MM.1S (cell line): ENCODE results near the gene MCCD1.

ENCODE experiments used
- CTCF ChIP-seq: fragments of 300-600 bp; sonication (generic); IDR thresholded peaks from 2 replicates; pipeline ENCODE4 v1.5.1; 2016; ENCODE audit warnings: antibody characterized with exemption, low read length, mixed read lengths
- EZH2 ChIP-seq: fragments of 300-600 bp; sonication (generic); optimal IDR thresholded peaks from 2 replicates; pipeline ENCODE3; 2017; ENCODE audit warnings: low read depth, mild to moderate bottlenecking, antibody characterized with exemption, low read length, mixed read lengths
- EZH2phosphoT487 ChIP-seq: fragments of 300-600 bp; sonication (generic); IDR thresholded peaks from 2 replicates; pipeline ENCODE4 v1.6.1; 2018; ENCODE audit warnings: antibody characterized with exemption, low read length

GRCh38 chr6:31558631-31559500 lies 30.1 kb downstream of the MCCD1 start:
- TF ChIP-seq CTCF (no peak), EZH2 (no peak), EZH2phosphoT487 (no peak)
